ENCODE results near the gene POLE4.
A peak's percentile ranks its signal among the peaks of the same experiment; 100 is the strongest.

POLE4 gene

GRCh38 chr2:74939919-74940812 lies 18.3 kb upstream of the POLE4 start:
- no peak for DNase-seq (ENCODE audit: low spot score)
- peak; percentile 27 for FAIRE-seq

GRCh38 chr2:74941284-74941683 lies 17.2 kb upstream of the POLE4 start:
- FAIRE-seq (no peak), DNase-seq (ENCODE audit: low spot score) (no peak)

GRCh38 chr2:74942263-74942662 lies 16.2 kb upstream of the POLE4 start:
- DNase-seq (ENCODE audit: low spot score): no peak
- no peak for FAIRE-seq

DNA sequence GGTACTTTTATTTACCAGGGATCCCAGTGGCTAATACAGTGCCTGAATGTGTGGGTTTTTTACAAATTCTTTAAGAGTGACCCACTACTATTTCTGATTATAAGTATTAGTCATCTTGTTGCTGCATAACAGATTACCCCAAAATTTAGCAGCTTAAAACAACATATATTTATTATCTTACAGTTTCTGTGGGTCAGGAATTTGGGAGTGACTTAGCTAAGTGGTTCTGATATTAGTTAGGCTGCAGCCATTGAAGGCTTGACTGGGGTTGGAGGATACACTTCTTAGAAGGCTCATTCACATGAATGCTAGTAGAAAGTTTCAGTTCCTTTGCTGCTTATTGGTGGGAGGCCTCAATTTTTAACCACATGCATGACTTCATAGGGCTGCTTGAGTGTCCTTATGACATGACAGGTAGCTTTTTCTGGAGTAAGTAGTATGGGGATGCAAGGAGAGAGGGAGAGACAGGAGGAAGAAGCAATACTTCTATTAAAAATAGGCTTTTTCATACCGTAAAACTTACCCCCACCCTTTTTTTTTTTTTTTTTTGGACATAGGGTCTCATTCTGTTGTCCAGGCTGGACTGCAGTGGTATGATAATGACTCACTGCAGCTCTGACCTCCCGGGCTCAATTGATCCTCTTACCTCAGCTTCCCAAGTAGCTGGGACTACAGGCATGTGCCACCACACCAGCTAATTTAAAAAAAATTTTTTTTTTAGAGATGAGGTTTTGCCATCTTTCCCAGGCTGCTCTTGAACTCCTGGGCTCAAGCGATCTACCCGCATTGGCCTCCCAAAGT lies 13.3 kb upstream of the POLE4 start:
- DNase-seq (ENCODE audit: low spot score) (no peak), FAIRE-seq (no peak)

DNA sequence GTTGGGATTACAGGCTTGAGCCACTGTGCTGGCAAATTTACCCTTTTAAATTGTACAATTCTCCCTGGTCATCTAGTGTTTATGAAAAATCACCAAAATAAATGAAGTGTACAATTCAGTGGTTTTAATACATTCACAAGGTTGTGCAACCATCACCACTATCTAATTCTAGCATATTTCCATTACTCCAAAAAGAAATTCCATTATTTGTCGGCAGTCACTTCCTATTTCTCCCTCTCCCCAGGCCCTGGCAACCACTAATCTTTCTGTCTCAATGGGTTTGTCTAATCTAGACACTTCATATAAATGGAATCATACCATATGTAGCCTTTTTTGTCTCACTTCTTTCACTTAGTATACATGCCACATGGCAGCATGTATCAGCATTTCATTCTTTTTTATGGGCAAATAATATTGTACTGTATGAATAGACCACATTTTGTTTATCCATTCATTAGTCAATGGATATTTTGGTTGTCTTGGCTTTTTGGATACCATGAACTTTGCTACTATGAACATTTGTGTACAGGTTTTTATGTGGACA lies 12.6 kb upstream of the POLE4 start:
- FAIRE-seq: no peak
- no peak for DNase-seq (ENCODE audit: low spot score)

- DNase-seq (ENCODE audit: low spot score): no peak
- no peak for FAIRE-seq
These were observed 10.7 kb upstream of the POLE4 start for GRCh38 chr2:74947703-74948102.

- DNase-seq (ENCODE audit: low spot score) (no peak), FAIRE-seq (no peak)
These were observed 9.7 kb upstream of the POLE4 start for GRCh38 chr2:74948779-74949178.

- DNase-seq (ENCODE audit: low spot score) (no peak), FAIRE-seq (no peak)
These were observed 7.2 kb upstream of the POLE4 start for GRCh38 chr2:74951211-74951754.

DNA sequence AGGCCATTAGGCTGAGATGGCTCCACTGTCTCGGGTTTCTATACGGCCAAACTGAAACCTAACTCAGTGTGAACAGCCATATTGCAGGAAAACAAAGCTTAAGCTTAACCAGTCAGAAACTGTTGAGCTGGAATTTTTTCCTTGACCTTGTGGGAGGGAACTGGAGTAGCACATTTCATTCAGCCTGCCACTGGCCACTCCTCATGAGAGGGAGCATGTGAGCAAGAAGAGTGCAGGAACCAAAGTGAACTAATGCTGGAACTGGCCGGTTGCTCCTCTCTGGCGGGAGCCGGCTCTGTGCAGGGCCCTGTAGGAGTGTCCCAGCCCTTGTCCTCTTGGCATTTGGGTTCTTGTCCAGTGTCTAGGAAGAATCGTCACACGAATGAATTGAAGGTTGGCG lies 5.9 kb upstream of the POLE4 start:
- FAIRE-seq: no peak
- no peak for DNase-seq (ENCODE audit: low spot score)

GRCh38 chr2:74953796-74954499 lies 4.5 kb upstream of the POLE4 start:
- no peak for DNase-seq (ENCODE audit: low spot score)
- no peak for FAIRE-seq

DNA sequence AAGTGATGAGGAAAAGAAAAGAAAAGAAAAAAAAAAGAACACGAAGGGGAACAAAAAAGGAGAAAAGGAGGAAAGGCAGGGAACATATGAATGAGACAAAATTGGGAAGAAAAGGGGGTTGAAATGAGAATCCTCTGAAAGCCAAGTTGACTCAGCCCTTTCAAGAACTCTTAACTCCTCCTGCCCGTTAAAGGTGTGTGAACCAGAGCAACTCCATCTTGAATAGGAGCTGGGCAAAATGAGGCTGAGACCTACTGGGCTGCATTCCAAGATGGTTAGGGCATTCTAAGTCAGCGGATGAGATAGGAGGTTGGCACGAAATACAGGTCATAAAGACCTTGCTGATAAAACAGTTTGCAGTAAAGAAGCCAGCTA lies 4.0 kb upstream of the POLE4 start:
- DNase-seq (ENCODE audit: low spot score) (no peak), FAIRE-seq (no peak)

GRCh38 chr2:74957886-74958273 lies 563 bp upstream of the POLE4 start:
- DNase-seq (ENCODE audit: low spot score) (no peak), FAIRE-seq (no peak)

DNA sequence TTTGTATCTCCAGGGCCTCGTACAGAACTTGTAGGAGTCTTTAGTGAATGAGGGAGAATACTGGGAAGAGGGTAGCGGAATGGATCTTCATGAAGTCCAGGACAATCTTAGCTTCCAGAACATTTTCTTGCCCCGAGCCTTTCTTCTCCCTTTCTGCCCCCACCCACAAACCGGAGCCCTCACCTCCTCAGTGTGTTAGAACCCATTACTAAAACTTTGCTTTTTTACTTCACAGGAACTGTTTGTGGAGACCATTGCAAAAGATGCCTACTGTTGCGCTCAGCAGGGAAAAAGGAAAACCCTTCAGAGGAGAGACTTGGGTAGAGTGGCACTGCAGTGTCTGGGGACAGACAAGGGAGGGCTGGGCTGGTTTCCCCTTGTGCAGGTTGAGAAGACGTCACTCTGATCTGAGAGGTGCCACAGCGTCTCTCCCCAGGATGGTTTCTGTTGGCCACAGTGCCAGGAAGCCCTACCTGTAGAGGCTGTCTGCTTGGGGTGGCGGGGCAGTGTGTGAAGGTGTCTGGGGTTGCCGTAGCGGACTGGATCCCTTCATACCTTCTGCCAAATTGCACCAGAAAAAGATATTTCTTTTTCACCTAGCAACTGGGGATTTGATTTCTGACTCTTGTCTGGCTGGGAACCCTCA lies 786 bp downstream of the POLE4 start:
- DNase-seq (ENCODE audit: low spot score): no peak
- no peak for FAIRE-seq

DNA sequence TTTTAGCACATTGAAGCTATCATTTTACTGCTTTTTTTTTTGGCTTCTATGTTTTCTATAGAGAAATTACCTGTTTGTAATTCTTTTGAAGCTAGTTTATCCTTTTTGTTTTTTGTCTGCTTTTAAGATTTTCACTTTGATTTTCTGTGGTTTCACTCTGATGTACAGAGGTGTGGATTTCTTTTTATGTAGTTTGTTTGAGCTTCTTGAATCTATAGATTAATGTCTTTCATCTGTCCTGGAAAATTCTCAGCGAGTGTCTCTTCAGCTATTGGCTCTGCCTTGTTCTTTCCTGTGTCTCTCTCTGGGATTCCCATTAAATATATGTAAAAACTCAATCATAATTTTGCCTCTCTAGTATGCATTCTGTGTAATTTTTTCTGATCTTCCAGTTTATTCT lies 8.4 kb downstream of the POLE4 start:
- FAIRE-seq (no peak), DNase-seq (ENCODE audit: low spot score) (no peak)

GRCh38 chr2:74975016-74975415 lies 16.6 kb downstream of the POLE4 start:
- FAIRE-seq: no peak
- DNase-seq (ENCODE audit: low spot score): no peak

DNA sequence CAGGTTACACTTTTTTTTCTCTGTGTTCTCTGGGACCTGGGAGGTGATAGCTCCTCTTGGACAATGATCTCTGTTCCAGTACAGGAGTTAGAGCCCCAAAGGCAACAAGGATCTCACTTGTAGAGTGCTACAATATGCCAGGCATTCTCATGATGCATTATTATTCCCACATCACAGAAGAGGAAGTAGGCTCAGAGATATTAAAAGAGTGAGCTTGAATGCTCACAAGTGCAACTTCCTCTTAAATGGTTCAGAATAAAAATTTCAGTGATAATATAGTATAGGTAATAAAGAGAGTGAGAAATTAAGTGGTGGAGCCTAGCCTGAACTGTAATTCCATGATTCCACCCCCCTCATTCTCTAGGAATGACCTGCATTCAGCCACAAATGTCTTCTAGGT lies 21.4 kb downstream of the POLE4 start:
- FAIRE-seq (no peak), DNase-seq (ENCODE audit: low spot score) (no peak)

- DNase-seq (ENCODE audit: low spot score) (peak; percentile 34), FAIRE-seq (no peak)
These were observed 24.1 kb downstream of the POLE4 start for GRCh38 chr2:74982577-74982976.

GRCh38 chr2:74983631-74984392 lies 25.4 kb downstream of the POLE4 start:
- DNase-seq (ENCODE audit: low spot score): no peak
- FAIRE-seq: no peak

DNA sequence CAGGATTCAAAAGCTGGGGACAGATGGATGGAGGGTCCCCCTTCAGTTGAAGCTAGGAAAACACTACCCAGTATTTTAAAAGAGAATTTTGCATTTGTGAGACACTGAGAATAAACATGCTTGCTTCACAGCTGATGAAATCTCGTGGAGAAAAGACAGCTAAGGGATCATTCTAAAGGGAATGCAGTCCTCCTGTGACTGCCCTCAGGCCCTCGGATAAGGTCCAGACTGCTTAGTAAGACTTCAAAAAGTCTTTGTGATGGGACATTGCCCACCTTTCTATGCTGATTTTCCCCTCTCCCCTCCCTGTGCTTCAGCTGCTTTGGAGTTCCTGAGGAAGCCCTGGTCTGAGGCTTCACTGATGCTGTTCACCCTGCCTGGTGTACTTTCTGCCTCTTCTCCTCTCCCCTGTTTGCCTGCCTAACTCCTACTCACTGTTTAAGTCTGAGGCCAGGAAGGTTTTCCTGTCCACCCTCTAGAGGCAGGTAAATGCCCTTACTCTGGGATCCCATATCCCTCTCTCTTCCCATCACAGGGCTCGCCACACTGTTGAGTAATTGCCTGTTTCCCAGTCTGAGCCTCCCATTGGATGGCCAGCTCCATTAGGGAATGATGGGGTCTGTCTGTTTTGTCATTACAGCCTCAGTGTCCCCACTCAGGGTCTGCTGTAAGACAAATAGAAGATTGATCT lies 26.6 kb downstream of the POLE4 start:
- DNase-seq (ENCODE audit: low spot score) (no peak), FAIRE-seq (no peak)

Measured in urothelium cell line (cell line).